ENCODE measurements around the gene SHC3.

SHC3 gene

GRCh38 chr9:89153232-89154017 is 25.2 kb downstream of the SHC3 start:
- DNase-seq (ENCODE audit: extremely low spot score) = no peak
- CTCF ChIA-PET = interaction anchor here (1.3 kb wide), 1 partner anchor 125 kb away, joined by 3 read pairs; no protein-coding TSS in a partner anchor
- POLR2A ChIA-PET = no interaction called here
- no peak for TF ChIP-seq CTCF (IDR thresholded peaks at IDR 0.05; ENCODE audit: control extremely low read depth, extremely low read depth, low read depth, missing control alignments)

GRCh38 chr9:89149726-89150125 is 28.9 kb downstream of the SHC3 start:
- DNase-seq (ENCODE audit: extremely low spot score) = no peak
- TF ChIP-seq CTCF (IDR thresholded peaks at IDR 0.05; ENCODE audit: control extremely low read depth, extremely low read depth, low read depth, missing control alignments) = no peak
- CTCF ChIA-PET = no interaction called here

GRCh38 chr9:89145097-89145496 is 33.5 kb downstream of the SHC3 start:
- POLR2A ChIA-PET = no interaction called here
- CTCF ChIA-PET = no interaction called here
- no peak for DNase-seq (ENCODE audit: extremely low spot score)
- no peak for TF ChIP-seq CTCF (IDR thresholded peaks at IDR 0.05; ENCODE audit: control extremely low read depth, extremely low read depth, low read depth, missing control alignments)

More at GRCh38 chr9:89149726-89150125, 28.9 kb downstream of the SHC3 start:
- POLR2A ChIA-PET = no interaction called here

- POLR2A ChIA-PET = no interaction called here
- CTCF ChIA-PET = no interaction called here
- DNase-seq (ENCODE audit: extremely low spot score) = no peak
- TF ChIP-seq CTCF (IDR thresholded peaks at IDR 0.05; ENCODE audit: control extremely low read depth, extremely low read depth, low read depth, missing control alignments) = no peak
Measured at GRCh38 chr9:89144238-89144637, 34.4 kb downstream of the SHC3 start.

- CTCF ChIA-PET = no interaction called here
- no peak for TF ChIP-seq CTCF (IDR thresholded peaks at IDR 0.05; ENCODE audit: control extremely low read depth, extremely low read depth, low read depth, missing control alignments)
- POLR2A ChIA-PET = no interaction called here
- DNase-seq (ENCODE audit: extremely low spot score) = no peak
Measured at GRCh38 chr9:89143266-89143665, 35.4 kb downstream of the SHC3 start.

- POLR2A ChIA-PET = no interaction called here
- DNase-seq (ENCODE audit: extremely low spot score) = no peak
- CTCF ChIA-PET = interaction anchor here (1.1 to 1.5 kb wide), 2 partner anchors 15 to 35 kb away, joined by 3 to 4 read pairs; no protein-coding TSS in a partner anchor
- no peak for TF ChIP-seq CTCF (IDR thresholded peaks at IDR 0.05; ENCODE audit: control extremely low read depth, extremely low read depth, low read depth, missing control alignments)
Measured at GRCh38 chr9:89139455-89139854, 39.2 kb downstream of the SHC3 start.
